Lung microvascular endothelial cell (primary cell): ENCODE data around the gene RBAK. TPM values are rescaled to one million over a fixed set of nuclear protein-coding genes. Genes with fewer than 3 reads are reported as not detected.
"Not testable (repeated sequence)": the region's sequence is repeated elsewhere in the genome, so short reads cannot be mapped to it uniquely, and the experiment has no call there.

Experiments
- DNase-seq, 2 donors: peaks; one replicate each; pipeline versions ENCODE4 v3.0.0 to v3.0.0-alpha.2; 2010; ENCODE audit warnings: low read depth in 2 of 2
- total RNA-seq: library from RNA; depleted of rRNA; stranded (reverse); fragments of >200 nt; gene quantifications from 2 replicates; pipeline ENCODE4 v1.2.1, GENCODE V29; 2014

RBAK gene
- total RNA-seq: 4.1 and 6.0 TPM in 2 replicates

DNA sequence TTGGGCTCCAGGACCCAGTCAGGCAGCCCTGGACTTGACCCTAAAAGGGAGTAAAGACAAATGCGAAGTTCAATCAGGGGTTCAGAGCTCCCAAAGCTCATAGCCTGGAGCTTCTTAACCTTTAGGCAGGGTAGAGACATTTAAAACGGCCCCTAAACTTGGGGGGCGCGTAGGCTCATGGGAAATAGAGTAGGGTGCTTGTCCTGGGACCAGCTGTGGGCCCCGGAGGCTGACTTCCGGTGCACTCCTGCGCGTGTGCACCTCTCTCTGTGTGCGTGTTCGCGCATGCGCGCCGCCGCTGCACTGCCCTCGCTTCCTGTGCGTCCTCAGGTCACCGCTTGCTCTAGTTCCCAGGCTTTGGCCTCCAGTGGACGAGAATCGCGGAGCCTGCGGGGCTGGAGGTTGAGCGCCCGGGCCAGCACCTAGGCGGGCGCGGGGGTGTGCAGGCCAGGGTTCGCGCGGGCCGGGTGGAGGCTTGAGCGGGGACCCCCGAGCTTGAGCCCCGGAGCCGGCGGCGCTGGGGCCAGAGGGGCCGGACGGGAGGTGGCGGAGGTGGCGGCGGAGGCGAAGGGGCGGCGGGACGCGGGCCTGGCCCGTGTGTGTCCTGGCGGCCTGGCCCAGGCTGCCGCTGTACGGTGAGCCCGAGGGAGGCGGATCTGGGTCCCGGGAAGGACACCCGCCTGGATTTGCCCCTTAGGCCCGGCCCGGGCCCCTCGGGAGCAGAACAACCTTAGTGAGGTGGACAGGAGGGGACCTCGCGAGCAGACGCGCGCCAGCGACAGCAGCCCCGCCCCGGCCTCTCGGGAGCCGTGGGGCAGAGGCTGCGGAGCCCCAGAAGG lies at the start of gene RBAK:
Gene RBAK, plus strand, starts transcription at position 303 of the 839 bp plus-strand sequence. CDS start 2,217 bp downstream, outside the sequence.
- peak; percentile 91 to 93 for DNase-seq

DNA sequence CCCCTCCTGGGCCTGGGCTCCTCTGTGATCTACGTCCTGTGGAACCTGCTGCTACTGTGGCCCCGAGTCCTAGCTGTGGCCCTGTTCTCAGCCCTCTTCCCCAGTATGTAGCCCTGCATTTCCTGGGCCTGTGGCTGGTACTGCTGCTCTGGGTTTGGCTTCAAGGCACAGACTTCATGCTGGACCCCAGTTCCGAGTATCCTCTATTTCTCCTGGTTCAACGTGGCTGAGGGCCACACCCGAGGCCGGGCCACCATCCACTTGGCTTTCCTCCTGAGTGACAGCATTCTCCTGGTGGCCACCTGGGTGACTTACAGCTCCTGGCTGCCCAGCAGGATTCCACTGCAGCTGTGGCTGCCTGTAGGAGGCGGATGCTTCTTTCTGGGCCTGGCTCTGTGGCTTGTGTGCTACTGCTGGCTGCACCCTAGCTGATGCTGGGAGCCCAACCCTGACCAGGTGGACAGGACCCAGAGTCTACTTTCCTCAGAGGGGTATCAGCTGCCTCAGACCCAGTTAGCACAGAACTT lies 48.9 kb upstream of the RBAK start:
- DNase-seq: no peak

DNA sequence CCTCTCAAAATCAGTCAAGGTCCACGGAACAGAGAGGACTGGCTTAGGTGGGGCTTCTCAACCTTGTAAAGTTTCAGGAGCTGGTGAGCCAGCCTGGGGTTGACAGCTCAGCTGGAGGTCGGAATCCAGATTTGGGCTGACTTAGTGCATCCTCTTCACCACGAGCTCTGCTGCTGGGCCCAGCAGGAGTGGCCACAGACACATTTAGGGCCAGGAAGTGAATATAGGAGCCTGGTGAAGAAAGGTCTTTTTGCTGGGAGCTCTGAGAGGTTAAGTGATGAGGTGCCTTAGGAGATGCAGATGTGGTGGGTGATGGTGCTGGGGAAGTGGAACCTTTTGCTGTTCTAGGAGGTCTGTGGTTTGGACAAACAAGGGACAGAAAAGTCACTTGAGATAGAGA lies 47.4 kb upstream of the RBAK start:
- no peak for DNase-seq

DNA sequence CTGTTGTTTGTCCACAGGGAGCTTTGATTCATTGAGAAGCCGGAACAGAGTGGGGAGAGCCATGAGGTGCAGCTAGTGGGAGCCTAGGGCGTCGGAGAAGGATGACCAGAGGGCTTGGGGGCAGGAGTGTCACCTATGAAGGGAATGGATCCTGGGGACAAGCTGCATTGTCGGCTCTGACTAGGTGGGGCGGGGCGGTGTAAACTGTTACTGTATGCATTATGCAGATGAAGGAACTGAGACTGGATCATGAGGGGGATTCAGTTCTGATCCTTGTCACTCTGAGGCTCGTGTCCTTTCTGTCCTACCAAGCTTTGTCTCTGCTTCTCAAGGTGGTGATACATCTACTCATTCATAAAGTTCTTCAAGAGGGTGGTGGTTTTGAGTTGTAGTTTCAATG lies 46.8 kb upstream of the RBAK start:
- DNase-seq: no peak

DNA sequence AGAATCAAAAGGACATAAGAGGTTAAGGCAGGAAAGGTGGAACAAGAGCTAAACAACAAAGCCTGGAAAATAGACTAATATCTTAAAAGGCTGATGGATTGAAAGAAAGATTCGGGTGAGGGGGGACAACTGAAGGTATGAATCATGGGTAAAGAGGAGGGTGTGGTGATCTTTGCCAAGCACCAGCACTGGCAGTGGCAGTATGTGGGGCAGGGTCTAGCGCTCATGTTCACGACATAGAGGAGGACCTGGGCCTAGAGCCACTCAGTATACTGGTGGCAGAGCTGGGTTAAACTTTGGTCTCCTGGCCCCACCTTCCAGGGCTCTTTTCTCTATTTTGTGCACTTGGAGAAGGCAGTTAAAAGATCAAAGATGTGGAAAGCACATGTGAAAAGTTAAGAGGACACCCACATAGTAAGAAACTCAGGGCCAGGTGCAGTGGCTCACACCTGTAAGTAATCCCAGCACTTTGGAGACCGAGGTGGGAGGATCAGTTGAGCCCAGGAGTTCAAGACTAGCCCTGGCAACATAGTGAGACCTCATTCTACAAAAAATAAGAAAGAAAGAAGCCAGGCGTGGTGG lies 46.2 kb upstream of the RBAK start:
- no peak for DNase-seq

DNA sequence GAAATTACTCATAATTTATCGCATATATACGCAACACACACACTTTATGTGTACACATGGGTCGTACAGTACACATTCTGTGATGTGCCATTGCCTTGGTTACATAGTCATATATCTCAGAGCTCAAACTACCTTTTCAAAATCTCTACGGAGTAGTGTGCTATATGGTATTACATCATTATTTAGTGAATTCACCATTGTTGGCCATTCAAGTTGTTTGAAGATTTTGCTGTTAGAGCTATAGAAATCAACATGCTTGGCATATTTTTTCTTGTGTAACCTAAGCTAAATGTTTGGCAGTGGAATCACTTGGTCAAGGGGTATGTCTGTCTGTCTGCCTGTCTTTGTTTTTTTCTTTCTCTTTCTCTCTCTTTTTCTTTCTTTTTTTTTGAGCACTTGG lies 44.7 kb upstream of the RBAK start:
- no peak for DNase-seq

DNA sequence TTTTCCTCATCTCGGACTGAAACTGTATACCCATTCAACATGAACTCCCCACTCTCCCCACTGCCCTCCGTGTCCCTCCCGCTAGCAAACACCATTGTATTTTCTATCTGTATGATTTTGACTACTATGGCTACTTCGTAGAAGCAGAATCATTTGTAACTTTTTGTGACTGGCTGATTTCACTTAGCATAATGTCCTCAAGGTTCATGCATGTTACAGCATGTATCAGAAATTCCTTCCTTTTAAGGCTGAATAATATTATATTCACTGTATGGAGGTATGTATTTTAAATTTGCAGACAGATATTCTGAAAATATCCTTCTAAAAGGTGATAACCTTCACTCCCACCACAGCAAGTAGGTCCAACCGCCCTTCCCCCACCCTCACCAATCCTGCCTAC lies 43.7 kb upstream of the RBAK start:
- no peak for DNase-seq

DNA sequence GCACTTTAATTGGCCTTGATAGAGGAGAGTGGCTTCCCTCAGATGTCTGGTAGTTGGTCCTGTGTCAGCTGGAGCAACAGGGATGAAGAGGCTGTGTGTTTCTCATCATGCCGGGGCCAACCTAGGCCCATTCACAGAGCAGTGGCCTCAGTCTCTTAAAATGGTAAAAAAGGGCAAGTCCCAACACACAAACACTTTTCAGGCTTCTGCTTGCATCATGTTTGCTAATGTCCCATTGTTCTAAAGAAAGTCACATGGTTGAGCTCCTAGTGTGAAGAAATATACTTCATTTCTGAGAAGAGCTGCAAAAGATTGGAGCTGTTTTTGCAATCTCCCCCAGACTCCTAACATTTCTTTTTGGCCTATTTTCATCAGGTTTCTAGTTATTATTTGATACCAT lies 40.6 kb upstream of the RBAK start:
- DNase-seq: peak in 1 of 2 donors; percentile 9

DNA sequence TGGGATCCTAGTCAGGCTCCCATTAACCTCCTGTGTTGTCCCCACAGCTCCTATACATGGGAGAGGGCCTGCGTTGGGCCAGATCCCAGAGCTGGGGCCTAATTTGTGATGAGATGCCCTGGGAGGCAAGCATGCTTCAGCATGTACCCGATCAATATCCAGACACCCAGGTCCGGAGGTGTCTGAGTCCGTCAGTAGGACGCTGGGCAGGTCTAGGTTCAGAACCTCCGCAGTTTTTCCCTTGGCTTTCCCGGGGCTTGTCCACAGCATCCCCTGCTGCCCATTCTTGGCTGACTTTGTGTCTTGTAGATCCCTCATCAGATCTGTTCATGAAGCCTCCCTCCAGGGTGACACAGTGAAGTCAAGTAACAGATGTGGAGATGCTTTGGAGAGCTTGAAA lies 32.7 kb upstream of the RBAK start:
- no peak for DNase-seq

DNA sequence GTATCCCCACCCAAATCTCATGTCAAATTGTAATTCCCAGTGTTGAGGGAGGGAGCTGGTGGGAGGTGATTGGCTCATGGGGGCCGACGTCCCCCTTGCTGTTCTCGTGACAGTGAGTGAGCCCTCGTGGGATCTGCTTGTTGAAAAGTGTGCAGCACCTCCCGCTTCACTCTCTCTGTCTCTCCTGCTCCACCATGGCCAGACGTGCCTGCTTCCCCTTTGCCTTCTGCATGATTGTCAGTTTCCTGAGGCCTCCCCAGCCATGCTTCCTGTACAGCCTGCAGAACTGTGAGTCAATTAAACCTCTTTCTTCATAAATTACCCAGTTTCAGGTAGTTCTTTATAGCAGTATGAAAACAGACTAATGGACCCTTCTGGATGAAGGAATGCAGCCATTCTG lies 29.7 kb upstream of the RBAK start:
- peak; percentile 20 to 34 for DNase-seq

DNA sequence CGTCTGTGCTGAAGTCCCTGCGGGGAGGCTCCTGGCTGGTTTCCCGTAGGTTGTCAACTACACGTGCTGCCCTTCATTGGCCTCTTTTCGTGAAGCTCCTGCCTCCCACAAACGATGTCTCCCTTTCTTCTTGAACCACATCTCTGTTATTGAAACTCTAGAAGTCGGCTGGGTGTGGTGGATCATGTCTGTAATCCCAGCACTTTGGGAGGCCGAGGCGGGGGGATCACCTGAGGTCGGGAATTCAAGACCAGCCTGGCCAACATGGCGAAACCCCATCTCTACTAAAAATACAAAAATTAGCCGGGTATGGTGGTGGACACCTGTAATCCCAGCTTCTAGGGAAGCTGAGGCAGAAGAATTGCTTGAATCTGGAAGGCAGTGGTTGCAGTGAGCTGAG lies 28.0 kb upstream of the RBAK start:
- not testable (repeated sequence) for DNase-seq

DNA sequence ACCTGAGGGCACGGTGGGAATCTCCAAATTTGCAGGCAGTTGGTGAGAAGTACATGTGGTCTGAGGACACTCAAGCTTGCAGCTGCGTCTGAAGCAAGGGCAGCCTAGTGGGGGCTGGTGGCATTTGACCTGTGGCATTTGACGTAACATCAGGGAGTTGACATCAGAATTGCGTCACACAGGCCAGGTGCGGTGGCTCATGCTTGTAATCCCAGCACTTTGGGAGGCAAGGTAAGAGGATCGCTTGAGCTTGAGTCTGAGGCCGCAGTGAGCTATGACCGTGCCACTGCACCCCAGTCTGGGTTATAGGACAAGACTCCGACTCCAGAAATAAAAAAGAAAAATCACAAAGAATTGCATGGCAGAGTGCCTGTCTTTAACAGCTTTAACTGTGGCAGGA lies 25.6 kb upstream of the RBAK start:
- no peak for DNase-seq

DNA sequence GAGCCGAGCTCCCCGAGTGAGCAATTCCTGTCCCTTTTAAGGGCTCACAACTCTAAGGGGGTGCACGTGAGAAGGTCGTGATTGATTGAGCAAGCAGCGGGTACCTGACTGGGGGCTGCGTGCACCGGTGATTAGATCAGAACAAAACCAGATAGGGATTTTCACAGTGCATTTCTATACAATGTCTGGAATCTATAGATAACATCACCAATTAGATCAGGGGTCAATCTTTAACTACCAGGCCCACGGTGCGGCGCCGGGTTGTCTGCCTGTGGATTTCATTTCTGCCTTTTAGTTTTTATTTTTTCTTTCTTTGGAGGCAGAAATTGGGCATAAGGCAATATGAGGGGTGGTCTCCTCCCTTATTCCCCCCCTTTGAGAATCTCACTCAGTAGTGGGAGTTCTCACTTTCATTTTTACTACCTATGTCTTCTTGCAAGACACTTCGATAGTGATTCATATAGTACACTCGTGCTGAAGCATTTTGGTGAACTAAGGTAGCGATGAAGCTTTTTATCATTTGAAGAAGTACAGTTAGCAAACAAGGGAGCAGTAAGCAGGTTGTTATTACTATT lies 24.6 kb upstream of the RBAK start:
- not testable (repeated sequence) for DNase-seq

DNA sequence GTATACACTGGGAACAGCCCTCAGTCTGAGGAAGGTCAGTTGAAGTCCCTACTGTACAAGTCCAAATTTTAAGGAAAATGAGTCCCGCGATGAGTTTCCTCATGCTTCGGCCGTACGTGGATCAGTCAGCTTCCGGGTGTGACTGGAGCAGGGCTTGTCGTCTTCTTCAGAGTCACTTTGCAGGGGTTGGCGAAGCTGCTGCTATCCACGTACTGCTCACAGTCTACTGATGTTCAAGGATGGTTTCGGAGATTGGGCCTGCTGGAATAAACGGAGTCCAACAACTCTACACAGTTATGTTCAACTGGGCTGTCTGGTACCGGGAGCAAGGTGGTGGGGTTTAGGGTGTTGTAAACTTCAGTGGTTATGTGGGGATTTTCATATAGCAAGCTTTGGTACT lies 22.0 kb upstream of the RBAK start:
- not testable (repeated sequence) for DNase-seq

DNA sequence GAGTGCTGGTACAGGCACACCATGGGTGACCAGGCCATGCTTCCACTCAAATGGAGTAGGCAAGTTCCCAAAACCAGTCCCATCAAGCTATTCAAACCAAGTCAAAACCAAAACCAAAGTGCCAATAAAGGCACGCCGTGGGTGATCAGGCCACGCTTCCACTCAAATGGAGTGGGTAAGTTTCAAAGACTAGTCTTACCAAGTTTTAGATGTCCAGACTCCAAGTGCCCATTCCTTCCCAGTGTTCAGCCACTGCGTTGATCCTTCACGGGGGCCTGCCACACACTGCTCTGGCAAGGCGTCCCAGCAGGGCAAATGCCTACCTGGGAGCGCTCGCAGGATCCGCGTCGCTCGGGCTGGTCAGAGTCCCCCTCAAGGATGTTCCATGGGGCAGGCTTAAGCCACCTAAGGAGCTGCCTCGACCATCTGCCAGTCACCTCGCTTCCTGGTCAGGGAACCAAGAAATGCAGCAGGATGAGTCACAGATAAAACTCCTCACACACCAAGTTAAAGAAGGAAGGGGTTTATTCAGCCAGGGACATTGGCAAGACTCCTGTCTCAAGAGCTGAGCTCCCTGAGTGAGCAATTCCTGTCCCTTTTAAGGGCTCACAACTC lies 17.8 kb upstream of the RBAK start:
- DNase-seq: peak in 1 of 2 donors; percentile 7

DNA sequence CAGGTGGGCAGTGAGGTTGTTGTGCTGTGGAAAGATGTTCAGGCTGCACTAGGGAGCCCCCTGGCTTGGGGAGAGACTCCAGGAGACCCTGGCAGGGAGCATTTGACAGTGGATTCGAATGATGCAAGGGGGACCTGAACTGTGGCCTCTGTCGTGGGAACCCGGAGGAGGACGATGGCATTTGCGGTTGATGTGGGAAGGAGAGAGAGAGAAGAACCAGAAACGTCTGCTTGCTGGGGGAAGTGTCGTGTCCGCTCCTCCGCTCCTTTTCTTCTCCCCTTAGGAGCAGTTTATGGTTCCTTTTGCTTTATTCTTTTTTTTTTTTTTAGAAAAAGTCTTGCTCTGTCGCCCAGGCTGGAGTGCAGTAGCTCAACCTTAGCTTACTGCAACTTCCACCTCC lies 12.5 kb upstream of the RBAK start:
- not testable (repeated sequence) for DNase-seq

DNA sequence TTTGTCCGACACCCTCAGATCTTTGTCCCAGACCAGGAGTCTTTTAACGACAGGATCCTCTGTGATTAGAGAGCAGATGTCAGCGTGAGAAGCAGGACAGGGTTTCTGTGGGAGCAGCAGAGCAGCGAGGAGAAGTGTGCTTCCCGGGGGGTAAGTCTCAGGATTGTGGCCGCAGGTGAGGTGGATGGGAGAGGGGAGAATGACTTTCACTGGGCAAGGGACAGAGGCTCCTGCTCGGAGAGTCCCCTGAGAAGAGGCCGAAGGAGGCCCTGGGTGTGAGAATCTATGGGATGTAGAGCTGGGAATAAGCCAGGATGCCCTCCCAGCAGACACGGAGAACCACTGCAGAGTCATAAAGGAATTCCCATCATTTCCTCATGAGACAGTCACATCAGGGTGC lies 10.4 kb upstream of the RBAK start:
- no peak for DNase-seq

DNA sequence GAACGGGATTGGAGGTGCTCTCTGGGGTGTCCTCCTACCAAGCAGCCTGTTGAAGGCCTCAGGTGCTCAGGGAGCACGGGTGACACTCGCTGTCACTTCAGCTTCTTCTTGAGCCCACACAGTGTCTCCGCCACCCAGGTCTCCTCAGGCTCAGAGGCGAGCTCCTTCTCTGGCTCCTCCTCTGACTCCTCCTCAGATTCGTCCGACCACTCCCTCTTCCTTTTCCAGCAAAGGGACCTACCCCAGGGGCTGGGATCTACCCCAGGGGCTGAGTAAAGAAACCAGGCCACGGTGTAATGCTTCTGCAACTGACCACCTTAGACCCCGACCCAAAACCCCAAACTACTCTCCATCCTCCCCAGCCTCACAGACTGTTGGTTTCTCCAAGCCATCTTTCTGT lies 9.2 kb upstream of the RBAK start:
- no peak for DNase-seq

DNA sequence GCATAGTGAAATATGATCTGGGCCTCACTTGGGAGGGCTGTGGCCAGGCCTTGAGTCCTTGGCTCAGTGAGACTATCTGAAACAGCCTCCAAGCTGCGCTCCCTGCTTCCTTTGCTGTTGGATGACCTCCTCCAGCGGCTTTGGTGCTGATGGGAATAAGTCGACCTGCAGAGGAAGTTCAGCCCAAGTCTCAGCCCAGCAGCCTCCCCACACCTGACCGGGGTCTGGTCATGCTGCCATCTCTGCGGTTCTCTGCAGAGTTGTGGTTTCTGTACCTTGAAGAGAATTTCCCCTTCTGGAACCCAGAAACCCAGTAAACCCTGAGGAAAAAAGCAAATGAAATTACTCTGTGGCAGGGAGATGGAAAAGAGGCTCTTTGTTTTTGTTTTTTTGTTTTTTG lies 4.6 kb upstream of the RBAK start:
- DNase-seq: no peak

DNA sequence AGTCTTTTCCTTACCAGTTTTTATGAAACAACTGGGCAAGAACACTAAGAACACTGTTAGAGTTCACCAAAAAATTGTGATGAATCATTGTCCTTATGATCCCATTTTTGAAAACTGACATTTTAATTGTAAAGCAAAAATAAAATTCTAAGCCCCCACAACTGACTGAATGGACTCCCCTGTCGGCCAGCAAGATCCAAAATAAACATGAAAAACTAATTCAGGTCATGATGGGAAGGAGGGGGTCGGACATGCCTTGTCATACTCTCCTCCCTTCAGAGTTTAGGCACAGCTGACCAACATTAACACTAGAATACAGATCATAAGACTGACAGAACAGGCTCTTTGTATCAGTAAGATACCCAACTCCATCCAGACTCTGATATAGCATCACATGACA lies 2.0 kb upstream of the RBAK start:
- no peak for DNase-seq

DNA sequence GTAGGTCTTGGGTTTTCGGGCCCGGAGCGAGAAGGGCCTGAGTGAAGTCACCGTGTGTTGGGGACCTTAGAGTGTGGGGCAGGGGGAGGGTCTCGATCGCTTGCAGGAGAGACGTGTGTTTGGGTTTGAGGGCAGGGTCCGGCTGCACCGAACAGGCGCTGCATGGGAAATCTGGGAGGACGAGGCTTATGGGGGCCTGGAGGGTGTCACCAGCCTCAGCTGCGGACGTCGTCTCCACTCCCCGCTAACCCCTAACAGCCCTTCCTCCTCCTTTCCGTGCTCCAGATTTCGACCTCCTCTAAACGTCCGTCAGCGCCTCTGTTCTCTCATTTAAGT lies 705 bp downstream of the RBAK start:
- DNase-seq: peak in 1 of 2 donors; percentile 15

DNA sequence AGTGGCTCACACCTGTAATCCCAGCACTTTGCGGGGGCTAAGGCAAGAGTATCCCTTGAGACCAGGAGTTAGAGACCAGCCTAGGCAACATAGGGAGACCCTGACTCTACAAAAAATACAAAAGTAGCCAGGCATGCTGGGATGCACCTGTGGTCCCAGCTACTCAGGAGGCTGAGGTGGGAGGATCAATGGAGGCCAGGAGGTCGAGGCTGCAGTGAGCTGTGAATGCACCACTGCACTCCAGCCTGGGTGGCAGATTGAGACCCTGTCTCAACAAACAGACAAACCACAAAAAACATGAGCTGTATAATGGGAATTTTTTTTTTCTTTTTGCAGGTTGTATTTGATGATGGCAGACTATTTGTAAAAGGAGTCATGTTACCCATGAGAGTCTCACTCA lies 1.5 kb downstream of the RBAK start:
- DNase-seq: not testable (repeated sequence)
